Tibial nerve (tissue), 4 donors: Measurements from ENCODE around the gene GRAMD1C.

Experiments
- EP300 ChIP-seq, 2 donors: sonication (generic); formaldehyde crosslinking; IDR thresholded peaks; one replicate each; pipeline ENCODE4 v1.6.1; 2017; ENCODE audit warnings: antibody characterized with exemption in 2 of 2, mild to moderate bottlenecking in 1 of 2
- POLR2A ChIP-seq, 2 donors: fragments of 450-650 bp; IDR thresholded peaks; one replicate each; pipeline ENCODE4 v1.6.1; 2017; ENCODE audit warnings: antibody characterized with exemption in 2 of 2, mild to moderate bottlenecking in 2 of 2, moderate library complexity in 2 of 2
- TF ChIP-seq, protein P1 (sequence below), 5 experiments: fragments of 200-600 bp in 3 of 5; fragments of 450-650 bp in 2 of 5; sonication (generic) in 3 of 5; IDR thresholded peaks; one replicate each; pipeline ENCODE4 v1.5.1; 2016 to 2019; ENCODE audit warnings: antibody characterized with exemption in 5 of 5, mild to moderate bottlenecking in 3 of 5, moderate library complexity in 2 of 5

DNA sequence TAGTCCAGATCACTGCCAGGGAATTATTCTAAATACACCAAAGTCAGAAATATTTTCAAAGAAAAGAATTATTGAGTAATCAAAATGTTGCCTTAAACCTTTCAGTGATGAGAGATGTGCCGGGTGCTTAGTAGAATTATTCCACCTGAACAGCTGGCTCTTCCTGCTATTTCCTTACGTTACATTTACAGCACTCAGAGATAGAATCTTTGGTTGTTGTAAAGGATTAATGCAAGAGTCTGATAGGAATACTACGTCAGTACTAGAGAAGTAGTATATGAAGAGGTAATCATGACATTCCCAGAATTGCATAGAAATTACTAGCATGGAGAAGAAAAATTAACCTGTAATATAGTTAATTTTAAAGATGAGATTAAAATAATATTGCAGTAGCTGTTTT, 58.3 kb downstream of the GRAMD1C start:
- TF ChIP-seq, protein P1, sequence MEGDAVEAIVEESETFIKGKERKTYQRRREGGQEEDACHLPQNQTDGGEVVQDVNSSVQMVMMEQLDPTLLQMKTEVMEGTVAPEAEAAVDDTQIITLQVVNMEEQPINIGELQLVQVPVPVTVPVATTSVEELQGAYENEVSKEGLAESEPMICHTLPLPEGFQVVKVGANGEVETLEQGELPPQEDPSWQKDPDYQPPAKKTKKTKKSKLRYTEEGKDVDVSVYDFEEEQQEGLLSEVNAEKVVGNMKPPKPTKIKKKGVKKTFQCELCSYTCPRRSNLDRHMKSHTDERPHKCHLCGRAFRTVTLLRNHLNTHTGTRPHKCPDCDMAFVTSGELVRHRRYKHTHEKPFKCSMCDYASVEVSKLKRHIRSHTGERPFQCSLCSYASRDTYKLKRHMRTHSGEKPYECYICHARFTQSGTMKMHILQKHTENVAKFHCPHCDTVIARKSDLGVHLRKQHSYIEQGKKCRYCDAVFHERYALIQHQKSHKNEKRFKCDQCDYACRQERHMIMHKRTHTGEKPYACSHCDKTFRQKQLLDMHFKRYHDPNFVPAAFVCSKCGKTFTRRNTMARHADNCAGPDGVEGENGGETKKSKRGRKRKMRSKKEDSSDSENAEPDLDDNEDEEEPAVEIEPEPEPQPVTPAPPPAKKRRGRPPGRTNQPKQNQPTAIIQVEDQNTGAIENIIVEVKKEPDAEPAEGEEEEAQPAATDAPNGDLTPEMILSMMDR (IDR thresholded peaks at IDR 0.05): no peak
- TF ChIP-seq POLR2A (IDR thresholded peaks at IDR 0.05) (no peak), EP300 (IDR thresholded peaks at IDR 0.05) (no peak)
